NCI-H524 treated with DMSO at 0.1 percent for 48 hours (cell line): Measurements from ENCODE around the gene ARHGEF19.
"Not testable (repeated sequence)": the region's sequence is repeated elsewhere in the genome, so short reads cannot be mapped to it uniquely, and the experiment has no call there.

Source experiments
- DNase-seq: peaks from one replicate; lab custom pipeline; 2025; lab: John Stamatoyannopoulos, UW

Gene ARHGEF19

DNA sequence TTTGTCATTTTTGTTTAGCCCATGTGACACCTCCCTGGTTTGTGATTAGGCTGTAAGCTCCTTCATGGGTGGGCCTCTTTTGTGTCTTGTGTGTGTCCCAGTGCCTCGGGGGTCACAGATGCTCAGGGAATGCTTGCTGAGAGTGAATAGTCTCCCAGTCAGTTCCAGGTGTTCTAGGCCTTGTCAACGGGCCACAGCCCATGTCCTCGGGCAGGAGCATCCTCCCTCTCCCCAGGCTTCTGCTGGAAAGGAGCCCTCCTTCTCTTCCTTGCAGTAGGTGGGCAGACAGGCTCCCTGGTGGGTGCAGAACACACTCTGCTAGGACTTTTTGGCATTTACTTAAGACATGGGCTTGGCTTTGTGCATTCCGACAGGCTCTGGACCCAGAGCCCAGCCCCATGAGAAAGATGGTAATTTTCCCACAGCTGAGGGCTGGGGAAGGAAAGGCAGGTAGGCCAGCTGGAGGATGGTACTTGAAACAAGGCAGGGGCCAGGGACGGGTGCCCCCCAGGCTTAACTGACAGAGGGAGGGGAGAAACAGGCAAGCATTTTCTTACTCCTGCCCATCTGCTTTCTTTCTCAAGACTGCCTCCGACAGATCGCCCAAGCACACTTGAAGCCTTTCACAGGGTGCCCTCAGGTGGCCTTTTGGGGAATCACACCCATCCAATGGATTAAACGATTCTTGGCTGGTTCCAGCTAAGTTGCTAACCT lies 31.6 kb upstream of the ARHGEF19 start:
- peak; percentile 88 for DNase-seq

DNA sequence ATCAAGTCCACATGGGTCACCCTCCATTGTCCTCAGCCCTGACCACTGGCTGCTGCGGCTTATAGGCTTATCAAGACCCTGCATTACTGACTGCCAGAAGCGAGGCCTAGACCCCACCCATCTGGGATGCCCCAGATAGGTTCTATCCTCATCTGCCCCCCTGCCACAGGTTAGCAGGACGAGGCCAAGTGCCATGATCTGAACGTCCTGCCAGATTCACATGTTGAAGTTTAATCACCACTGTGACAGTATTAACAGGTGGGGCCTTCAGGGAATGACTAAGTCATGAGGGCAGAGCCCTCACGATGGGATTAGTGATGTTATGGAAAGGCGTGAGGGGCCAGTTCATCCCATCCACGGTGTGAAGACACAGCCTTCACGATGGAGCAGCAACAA lies 30.8 kb upstream of the ARHGEF19 start:
- no peak for DNase-seq

DNA sequence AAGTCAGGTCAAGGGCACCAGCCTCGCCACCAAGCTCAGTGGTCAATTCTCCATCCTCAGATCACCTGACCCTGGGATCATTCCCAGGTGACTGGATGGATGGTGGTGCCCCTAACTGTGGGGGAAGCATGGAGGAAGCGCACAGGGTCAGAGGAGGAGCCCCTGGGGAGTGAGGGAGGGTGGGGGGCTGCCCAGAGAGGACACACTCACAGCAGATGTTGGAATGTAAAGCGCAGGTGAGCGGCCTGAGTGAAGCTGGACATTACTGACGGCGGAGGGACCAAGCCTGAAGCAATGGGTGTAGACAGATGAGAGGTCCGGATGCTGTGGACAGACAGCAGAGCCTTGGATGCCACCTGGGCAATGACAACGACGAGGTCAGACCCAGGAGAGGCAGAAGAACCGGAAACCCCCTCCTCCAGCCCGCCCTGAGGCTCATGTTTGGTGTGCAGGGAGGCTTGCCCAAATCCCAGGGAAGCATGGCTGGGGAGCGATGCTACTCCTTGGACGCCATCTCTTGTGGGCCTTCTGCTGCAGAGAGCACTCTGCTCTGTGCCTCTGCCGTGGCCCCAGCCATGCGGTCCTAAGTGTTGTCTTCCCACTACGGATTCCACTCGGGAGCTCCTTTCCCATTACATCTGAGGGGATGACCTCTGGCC lies 30.2 kb upstream of the ARHGEF19 start:
- DNase-seq = no peak

DNA sequence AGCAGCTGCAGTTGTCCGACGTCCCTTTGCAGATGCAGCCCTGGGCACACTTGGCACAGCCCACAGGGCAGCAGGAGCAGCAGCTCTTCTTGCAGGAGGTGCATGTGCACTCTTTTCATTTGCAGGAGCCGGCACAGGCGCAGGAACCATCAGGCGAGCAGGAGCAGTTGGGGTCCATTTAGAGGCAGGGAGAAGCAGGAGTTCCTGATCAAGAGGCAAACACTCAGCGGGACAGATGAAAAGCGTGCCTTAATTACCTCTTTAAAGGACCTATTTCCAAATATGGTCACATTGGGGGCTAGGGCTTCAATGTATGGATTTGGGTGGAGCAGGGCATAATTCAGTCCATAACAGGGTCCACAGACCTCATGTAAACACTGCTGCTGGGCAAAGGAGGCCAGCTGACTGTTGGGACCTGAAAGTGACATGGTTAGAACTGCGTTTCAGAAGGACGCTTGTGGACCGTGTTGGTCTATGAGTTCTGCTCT lies 28.8 kb upstream of the ARHGEF19 start:
- DNase-seq = no peak

DNA sequence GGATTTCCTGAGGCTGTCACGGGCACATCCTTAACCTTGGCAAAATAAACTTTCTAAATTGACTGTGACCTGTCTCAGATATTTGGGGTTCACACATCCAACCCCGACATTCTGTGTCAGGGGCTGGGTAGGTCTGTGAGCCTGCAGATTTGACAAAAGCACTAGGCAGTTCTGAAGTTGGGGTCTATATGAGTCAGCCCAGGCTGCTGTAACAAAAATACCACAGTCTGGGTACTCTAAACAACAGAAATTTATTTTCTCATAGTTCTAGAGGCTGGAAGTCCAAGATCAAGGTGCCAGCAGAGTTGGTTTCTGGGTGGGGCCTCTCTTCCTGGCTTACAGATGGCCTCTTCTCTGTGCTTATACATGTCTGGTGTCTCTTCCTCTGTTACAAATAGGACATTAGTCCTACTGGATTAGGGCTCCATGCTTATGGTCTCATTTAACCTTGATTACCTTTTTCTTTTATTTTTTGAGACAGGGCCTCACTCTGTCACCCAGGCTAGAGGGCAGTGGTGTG lies 27.6 kb upstream of the ARHGEF19 start:
- DNase-seq = no peak

DNA sequence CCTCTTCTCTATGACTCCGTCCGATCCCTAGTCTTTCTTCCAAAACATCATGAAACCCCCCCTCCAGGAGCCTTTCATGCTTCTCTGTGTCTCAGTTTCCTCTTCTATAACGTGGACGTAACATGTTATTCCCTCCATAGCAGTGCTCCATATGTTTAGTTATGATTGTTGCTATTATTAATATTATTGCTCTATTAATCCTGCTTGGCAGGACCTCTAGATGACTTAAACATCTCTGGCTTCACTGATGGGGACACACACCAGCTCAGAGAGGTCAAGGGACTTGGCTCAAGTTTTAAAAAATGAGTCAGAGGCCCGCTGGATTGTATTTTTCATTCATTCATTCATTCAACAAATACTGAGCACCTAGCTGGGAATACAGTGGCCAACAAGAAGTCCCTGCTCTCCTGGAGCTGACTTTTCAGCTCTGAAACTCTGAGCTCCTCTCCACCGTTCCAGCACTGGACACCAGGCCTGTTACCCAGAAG lies 24.9 kb upstream of the ARHGEF19 start:
- no peak for DNase-seq

DNA sequence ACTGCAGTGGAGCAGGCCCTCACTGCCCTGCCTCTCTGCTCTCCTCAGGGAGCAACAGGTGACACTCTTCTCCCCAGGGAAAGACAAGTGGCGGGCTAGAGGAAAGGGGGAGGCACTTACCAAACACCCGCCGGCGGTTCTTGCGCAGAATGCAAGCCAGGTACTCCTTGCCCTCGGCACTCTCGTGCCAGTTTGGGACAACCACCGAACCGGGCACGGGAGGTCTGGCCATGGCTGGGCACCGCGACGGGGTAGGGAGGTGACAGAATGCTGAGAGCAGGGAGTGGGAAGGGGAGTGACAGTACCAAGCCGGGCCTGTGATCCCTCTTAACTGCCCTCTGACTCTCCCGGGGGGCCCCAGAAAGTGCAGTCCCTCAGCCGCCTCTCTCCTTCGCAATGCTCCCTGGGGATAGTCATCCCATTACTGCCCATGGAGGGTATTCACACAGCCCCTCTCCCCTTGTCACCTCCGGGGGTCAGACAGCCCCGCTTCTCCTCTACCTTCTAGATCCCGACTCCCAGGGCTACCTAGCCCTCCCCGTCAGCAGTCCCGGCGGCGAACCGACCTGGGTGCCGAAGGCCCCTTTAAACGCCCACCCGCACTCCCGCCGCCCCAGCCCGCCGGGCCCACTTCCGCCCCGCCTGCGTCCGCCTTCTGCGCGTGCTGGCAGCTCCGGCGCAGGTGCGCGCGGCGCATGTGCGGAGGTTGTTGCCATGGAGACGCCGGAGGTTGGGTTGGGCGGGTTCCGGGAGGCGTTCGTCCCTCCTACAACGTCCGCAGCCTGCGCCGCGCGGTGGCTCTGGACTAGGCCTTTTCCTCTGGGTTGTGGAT lies 24.3 kb upstream of the ARHGEF19 start, which contains the start of gene CPLANE2:
Gene CPLANE2 (minus strand): TSS at position 673 of the 832 bp plus-strand sequence. CDS start 441 bp downstream, at position 232.
- peak; percentile 36 for DNase-seq

DNA sequence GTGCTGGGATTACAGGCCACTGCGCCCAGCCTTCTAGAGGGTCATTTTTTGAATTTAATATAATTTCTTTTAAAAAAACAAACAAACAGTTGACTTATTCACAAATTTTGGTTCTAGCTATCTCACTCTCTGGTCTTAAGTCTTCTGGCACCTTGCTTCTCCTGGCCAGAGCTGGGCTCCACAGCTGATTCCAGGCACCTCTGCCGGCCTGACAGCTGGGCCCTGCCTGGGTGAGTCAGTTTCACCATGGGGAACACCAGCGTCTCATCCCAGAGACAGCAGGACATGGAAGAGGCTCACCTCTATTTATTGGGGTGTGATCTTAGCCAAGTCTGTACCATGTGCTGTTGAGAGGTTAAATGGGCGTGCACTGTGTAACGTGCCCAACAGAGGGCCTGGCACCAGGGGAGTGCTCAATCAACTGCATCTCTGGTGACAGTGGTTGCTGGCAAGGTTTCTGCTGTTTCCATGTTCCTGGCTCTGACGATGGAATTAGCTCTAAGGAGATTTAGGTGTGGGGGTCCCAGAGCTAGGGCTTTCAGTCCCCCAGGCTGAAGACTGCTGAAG lies 23.6 kb upstream of the ARHGEF19 start:
- DNase-seq = no peak

DNA sequence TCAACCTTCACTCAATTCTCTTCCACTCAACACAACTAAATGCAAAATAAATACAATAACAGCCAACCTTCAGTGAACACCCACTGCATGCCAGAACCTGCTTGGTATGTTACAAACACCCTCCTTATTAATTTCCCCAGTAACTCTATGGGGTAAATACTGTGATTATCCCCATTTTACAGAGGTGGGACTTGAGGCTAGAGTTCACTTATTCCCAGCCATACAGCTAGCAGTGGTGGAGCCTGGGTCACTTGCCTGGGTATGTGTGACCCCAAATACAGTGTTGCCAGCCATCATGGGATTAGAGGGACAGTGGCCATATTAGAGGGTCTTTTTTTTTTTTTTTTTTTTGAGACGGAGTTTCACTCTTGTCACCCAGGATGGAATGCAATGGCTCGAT lies 22.9 kb upstream of the ARHGEF19 start:
- DNase-seq = no peak

DNA sequence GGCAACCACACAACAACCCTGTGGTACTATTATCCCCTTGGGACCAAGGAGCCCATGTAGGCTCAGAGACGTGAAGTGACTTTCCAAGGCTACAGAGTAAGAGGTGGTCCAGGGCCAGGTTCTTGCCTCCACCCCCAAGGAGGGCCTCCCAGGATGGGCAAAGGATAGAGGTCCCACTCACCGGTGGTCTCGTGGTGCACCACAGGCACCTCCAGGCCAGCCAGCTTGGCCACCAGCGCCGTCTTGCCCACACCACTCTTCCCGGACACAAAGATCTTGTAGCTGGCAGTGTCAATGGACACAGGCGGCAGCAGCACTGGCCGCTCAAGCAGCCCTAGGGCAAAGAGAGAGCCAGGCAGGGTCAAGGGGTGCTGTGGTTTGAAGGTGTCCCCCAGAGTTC lies 21.0 kb upstream of the ARHGEF19 start:
- no peak for DNase-seq

DNA sequence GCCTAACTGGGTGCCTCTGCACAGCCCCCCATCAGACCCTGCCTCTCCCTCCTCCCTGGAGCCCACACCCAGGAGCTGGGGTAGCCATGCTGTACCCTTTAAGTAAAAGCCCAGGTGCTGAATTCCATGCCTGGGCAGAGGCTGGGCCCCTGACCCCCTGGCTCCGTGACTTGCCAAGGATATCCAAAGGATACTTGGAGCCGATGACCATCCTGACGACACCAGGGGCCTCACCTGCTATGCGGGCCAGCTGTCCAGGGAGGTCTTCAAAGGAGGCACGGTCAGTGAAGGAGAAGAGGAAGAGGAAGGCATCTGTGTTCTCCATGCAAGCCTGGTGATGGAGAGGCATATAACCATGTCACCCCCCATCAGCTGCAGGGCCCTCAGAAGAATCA lies 19.9 kb upstream of the ARHGEF19 start:
- no peak for DNase-seq

DNA sequence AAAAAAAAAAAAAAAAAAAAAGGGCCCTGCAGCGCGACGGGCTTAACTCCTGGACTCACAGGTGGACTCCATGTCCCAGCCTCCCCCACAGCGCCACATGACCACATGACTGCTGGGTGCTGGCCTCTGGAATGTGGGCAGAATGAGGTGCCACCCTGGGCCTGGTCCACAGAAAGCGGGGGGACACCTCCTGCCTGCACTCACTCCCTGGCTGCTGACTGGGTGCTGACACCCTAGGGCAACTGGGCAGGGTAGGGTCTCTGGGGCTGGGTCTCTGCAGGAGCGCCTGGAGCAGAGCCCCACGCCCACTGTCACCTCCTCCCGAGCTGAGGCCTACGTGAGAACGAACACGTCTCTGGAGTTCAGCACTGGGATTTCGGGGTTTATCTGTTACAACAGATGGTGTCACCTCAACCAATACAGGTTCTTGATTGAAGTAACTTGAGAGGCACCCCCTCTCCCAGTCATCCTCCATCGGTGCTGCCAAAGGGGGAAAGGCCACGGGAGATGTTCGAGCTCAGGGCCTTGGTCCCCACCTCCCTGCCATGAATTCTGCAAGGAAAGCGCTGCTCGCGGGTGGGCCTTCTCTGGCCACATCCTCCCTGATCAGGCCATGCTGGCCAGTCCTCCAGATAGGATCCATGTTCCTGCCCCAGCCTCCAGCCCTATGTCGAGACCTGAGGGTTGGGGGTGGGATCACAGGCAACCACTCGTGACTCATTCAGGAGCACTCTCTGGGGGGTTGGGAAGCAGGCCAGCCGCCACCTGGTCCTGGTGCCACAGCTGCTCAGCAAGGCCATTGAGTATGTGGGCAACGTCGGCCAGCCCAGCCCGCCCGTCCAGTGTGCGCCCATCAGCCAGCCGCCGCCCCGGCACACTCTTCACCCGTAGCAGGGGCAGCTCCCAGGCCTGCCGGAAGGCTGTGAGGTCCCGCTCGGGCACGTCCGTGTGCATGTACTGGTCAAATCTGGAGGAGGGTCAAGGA lies 19.2 kb upstream of the ARHGEF19 start:
- DNase-seq = no peak

DNA sequence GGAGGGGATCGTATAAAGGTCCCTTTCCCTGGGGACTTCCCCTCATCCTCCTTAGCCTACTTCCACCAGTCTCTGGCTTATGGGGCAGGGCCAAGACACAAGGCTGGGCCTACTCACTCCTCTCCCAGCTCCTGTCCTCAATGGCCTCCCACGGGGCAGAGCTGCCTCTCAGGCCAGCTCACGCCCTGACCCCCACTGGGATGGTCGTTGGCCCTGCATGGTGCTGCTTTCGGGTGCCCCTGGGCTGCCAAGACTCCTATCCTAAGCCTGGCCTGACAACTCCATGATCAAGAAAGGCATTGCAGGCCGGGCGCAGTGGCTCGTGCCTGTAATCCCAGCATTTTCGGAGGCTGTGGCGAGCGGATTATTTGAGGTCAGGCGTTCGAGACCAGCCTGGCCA lies 18.3 kb upstream of the ARHGEF19 start:
- DNase-seq = no peak

DNA sequence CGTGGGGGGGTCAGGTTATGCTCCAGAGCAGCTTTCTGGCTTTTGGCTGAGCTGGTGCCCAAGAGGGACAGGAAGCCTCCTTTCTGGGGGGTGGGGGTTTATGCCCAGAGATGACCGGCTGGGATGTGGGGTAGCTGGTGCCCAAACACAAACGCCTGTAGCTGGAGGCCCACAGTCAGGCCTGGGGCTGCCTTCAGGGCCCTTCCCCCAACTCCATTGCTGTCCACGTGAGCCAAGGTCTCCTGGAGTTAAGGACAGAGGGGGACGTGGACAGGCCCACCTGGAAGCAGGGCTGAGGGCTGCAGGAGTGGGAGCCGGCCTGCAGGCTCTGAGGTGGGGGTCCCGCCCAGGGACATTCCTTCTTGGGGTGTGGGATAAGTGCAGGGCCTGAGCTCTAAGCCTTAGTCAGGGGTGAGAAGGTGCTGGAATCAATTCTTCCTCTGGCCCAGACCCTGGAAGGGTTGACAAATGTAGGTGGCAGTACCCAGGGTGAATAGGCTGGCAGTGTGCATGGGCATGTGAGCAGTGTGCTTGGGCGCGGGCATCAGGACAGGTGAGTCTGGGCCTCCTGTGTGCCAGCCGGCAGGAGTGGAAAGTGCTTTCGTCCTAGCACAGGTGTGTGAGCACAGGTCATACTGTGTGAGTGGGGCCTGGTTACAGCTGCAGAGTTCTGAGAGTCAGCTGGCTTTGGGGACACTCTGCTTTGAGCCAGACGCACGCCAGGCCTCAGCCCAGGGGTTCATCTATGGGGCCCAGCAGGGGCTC lies 17.7 kb upstream of the ARHGEF19 start:
- DNase-seq = no peak

DNA sequence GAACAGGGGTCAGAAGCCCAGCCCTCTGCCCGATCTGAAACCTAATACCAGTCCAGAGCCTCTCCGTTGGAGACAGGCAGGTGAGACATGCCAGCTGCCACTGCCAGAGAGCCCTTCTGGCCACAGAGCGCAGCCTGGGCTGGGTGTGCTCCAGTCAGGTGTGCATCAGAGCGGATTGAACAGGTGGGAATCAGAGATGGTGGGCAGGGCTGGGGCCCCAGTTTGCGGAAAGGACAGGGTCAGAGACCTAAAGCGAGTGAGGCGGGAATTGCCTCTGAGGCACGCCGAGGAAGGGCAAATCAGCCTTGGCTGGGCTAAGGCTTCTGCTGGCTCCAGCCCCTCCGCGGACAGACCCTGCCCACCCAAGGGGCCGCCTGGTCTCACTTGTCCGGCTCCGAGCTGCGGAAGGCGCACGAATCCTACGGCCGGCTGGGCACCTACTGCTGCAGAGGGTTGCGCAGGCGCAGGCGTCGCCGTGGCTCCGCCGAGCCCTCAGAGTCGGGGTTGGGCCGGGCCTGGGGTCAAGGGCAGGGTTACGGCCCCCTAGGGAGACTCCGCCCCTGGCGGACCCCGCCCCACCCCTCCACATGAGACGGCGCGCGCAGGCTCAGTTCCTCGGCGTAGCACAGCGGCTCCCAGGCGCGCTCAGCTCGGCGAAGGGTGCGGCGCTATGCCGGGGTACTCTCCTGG lies 14.2 kb upstream of the ARHGEF19 start:
- no peak for DNase-seq

DNA sequence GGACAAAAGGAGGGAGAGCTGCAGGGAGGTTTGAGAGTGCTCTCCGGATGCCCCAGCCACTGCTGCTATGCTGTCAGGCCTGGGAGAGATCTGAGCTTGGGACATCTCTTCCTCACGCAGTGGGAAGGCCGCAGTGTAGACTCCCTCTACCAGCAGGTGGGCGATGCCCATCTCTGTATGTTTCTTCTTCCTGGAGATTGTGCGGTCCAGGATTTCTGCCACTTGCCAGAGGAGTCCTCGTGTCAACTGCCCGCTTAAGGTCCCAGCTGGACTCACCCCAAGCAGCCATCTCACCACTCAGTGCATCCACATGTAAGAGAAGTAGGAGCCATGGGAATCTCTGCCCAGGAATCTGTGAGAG lies 13.7 kb upstream of the ARHGEF19 start:
- no peak for DNase-seq

DNA sequence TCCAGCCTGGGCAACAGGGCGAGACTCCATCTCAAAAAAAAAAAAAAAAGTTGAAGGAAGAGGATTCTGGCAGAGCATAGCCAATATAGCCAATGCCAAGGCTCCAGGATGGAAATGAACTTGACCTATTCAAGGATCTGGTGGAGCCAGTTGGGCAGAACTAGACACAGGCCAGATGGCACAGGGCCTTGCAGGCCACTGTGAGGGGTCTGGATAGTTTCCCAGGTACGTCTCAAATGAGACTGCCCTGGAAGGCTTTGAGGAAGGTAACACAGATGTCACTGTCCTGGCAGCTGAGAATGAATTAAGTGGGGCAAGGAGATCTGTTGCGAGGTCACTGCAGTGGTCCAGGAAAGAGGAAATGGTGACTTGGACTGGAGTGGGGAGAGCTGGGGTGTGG lies 12.0 kb upstream of the ARHGEF19 start:
- DNase-seq = no peak

DNA sequence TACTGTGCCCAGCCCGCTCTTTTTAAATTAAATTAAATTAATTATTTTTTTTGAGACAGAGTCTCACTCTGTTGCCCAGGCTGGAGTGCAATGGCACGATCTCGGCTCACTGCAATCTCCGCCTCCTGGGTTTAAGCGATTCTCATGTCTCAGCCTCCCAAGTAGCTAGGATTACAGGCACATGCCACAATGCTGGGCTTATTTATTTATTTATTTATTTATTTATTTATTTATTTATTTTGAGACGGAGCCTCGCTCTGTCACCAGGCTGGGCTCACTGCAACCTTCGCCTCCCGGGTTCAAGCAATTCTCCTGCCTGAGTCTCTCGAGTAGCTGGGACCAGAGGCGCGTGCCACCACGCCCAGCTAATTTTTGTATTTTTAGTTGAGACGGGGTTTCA lies 10.3 kb upstream of the ARHGEF19 start:
- DNase-seq = not testable (repeated sequence)

DNA sequence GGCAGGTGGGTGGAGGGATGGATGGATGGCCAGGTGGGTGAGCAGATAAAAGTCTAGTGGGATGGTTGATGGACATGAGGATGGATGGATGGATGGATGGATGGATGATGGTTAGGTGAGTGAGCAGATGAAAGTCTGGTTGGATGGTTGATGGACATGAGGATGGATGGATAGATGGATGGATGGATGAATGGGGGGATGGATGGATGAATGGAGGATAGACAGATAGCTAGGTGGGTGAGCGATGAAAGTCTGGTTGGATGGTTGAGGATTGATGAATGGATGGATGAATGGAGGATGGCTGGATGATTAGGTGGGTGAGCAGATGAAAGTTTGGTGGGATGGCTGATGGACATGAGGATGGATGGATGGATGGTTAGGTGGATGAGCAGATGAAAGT lies 9.0 kb upstream of the ARHGEF19 start:
- DNase-seq = no peak
